GM23248 (cell line): ENCODE measurements around the gene VTI1B.

Source experiments
- EZH2 ChIP-seq: fragments of 200-600 bp; sonication (generic); IDR thresholded peaks from 2 replicates; pipeline ENCODE4 v1.6.1; 2018; ENCODE audit warnings: antibody characterized with exemption, mild to moderate bottlenecking; ENCODE audit not compliant: insufficient read depth, poor library complexity, severe bottlenecking
- EZH2phosphoT487 ChIP-seq: fragments of 200-600 bp; sonication (generic); IDR thresholded peaks from 2 replicates; pipeline ENCODE4 v1.6.1; 2018; ENCODE audit warnings: antibody characterized with exemption, moderate library complexity, mild to moderate bottlenecking, low read depth; ENCODE audit not compliant: insufficient read depth

DNA sequence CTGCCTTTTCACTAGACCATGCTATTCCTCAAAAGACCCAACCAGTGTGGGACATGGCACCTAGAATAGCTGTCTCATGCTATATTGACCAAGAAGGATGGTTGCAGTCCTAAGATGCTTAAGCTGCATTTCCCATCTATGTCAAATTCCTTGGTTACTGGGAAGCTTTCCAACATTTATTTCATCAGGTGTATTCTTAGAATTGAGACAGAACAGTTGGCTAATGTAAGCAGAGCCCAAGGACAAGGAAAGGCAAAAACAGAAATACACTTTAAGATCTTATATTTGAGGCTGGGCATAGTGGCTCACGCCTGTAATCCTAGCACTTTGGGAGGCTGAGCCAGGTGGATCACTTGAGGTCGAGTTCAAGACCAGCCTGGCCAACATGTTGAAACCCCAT lies 30.0 kb downstream of the VTI1B start:
- no peak for TF ChIP-seq EZH2
- TF ChIP-seq EZH2phosphoT487, result no peak
